OCI-LY7 (cell line): Measurements from ENCODE around the gene GYS1. TPM values are rescaled to one million over a fixed set of nuclear protein-coding genes. Genes with fewer than 3 reads are reported as not detected.

Experiments
- BruUV-seq: library from RNA; stranded (reverse); fragments of 400-500 nt; replicated peaks from 2 replicates; lab custom pipeline; 2021; lab: Mats Ljungman, UMichigan
- CTCF ChIA-PET: fragments of 300-600 bp; sonication (Branson Sonifier 250); formaldehyde crosslinking; loops from one replicate; lab custom pipeline; 2022; ENCODE audit warnings: antibody characterized with exemption; ENCODE audit not compliant: unreplicated experiment; lab: Charles Lee
- POLR2A ChIA-PET: fragments of 300-600 bp; sonication (Branson Sonifier 250); formaldehyde crosslinking; loops from one replicate; lab custom pipeline; 2022; ENCODE audit warnings: antibody characterized with exemption; lab: Charles Lee
- DNase-seq: peaks from one replicate; pipeline ENCODE4 v3.0.0-alpha.2; 2015; ENCODE audit warnings: low spot score
- H2AFZ ChIP-seq: fragments of 200-600 bp; sonication (generic), shearing (Covaris generic); 2 replicates; pipeline ENCODE4 v1.6.1; 2014; ENCODE audit warnings: mild to moderate bottlenecking, antibody characterized with exemption, low read length, moderate library complexity
- H3K27ac ChIP-seq: fragments of 200-600 bp; sonication (generic); 2 replicates; pipeline ENCODE4 v1.5.1; 2014; ENCODE audit warnings: mixed run types, low read depth, mild to moderate bottlenecking, moderate library complexity, low read length, inconsistent platforms; ENCODE audit not compliant: poor library complexity, severe bottlenecking
- H3K36me3 ChIP-seq: fragments of 200-600 bp; sonication (generic); 2 replicates; pipeline ENCODE4 v1.6.1; 2014; ENCODE audit warnings: mild to moderate bottlenecking, antibody characterized with exemption, low read length, moderate library complexity, mixed read lengths; ENCODE audit not compliant: insufficient read depth
- H3K4me1 ChIP-seq: fragments of 200-600 bp; sonication (generic); 2 replicates; pipeline ENCODE4 v1.5.1; 2014; ENCODE audit warnings: mild to moderate bottlenecking, low read length; ENCODE audit not compliant: insufficient read depth, poor library complexity, severe bottlenecking
- H3K4me2 ChIP-seq: fragments of 200-600 bp; sonication (generic); 2 replicates; pipeline ENCODE4 v1.6.1; 2014; ENCODE audit warnings: mild to moderate bottlenecking, low read length
- H3K4me3 ChIP-seq: fragments of 200-600 bp; sonication (generic); 2 replicates; pipeline ENCODE4 v1.5.1; 2014; ENCODE audit warnings: mild to moderate bottlenecking, low read depth, low read length; ENCODE audit not compliant: poor library complexity, severe bottlenecking
- H3K79me2 ChIP-seq: fragments of 200-600 bp; sonication (generic); 2 replicates; pipeline ENCODE4 v1.6.1; 2016; ENCODE audit warnings: low read depth, mild to moderate bottlenecking, low read length, moderate library complexity, mixed read lengths; ENCODE audit not compliant: insufficient read depth
- H3K9me2 ChIP-seq: fragments of 200-600 bp; sonication (generic); 2 replicates; pipeline ENCODE4 v1.6.1; 2016; ENCODE audit warnings: mild to moderate bottlenecking, low read length, mixed read lengths; ENCODE audit not compliant: insufficient read depth
- H3K9me3 ChIP-seq: fragments of 200-600 bp; sonication (generic); 2 replicates; pipeline ENCODE4 v1.6.1; 2014; ENCODE audit warnings: mild to moderate bottlenecking, mixed run types, low read length, mixed read lengths
- H4K20me1 ChIP-seq: fragments of 200-600 bp; sonication (generic); 2 replicates; pipeline ENCODE4 v1.6.1; 2014; ENCODE audit warnings: mild to moderate bottlenecking, antibody characterized with exemption, low read length, moderate library complexity, mixed read lengths; ENCODE audit not compliant: insufficient read depth
- EZH2phosphoT487 ChIP-seq: fragments of 200-600 bp; sonication (generic); IDR thresholded peaks from 2 replicates; pipeline ENCODE4 v1.6.1; 2018; ENCODE audit warnings: low read depth, borderline replicate concordance, mild to moderate bottlenecking, mixed run types, antibody characterized with exemption, low read length, moderate library complexity, mixed read lengths
- intact Hi-C: fragments of 100-400 bp; cut with micrococcal nuclease; formaldehyde crosslinking; loops from one replicate; pipeline ENCODE4 v1.10.0; 2022; ENCODE audit not compliant: unreplicated experiment
- total RNA-seq, 2 experiments: library from RNA; depleted of rRNA in 1 of 2; stranded (reverse); fragments of >200 nt in 1 of 2; shearing (Covaris generic) in 1 of 2; gene quantifications; 2 replicates each; pipeline ENCODE4 v1.2.3, GENCODE V29; 2014 to 2022
- TF ChIP-seq, protein P1 (sequence below): fragments of 200-600 bp; sonication (generic); conservative IDR thresholded peaks from 2 replicates; pipeline ENCODE4 v1.5.1; 2014; ENCODE audit warnings: mild to moderate bottlenecking, antibody characterized with exemption, low read length, moderate library complexity, mixed read lengths

GYS1 gene
- total RNA-seq, 2 experiments from 2014 or later, result 20.0 to 29.9 TPM

DNA sequence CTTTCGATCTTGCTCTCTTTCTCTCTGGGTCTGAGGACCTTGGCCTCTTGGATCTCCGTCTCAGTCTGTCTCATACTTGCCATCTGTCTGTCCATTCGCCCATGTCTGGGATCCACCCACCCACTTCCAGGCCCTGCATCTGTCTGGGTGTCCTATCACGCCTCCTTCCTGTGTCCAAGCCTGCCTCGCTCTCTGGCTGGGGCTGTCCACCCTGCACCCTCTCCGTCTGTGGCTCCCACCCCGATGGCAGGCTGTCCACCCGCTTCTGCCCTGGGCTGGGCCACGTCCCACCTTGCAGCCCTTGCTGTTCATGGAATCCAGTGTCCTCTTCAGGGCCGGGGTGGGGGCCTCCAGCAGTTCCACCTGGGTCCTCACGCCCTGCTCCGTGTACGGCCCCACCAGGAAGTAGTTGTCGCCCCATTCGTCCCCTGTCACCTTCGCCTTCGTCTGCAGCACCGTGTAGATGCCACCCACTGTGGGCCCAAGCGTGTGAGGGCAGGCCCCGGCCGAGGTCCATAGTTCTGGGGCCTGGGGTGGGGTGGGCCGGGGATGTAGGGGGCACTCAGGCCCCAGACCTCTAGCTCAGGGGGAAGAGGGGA is 2.0 kb downstream of the GYS1 start:
- TF ChIP-seq, protein P1, sequence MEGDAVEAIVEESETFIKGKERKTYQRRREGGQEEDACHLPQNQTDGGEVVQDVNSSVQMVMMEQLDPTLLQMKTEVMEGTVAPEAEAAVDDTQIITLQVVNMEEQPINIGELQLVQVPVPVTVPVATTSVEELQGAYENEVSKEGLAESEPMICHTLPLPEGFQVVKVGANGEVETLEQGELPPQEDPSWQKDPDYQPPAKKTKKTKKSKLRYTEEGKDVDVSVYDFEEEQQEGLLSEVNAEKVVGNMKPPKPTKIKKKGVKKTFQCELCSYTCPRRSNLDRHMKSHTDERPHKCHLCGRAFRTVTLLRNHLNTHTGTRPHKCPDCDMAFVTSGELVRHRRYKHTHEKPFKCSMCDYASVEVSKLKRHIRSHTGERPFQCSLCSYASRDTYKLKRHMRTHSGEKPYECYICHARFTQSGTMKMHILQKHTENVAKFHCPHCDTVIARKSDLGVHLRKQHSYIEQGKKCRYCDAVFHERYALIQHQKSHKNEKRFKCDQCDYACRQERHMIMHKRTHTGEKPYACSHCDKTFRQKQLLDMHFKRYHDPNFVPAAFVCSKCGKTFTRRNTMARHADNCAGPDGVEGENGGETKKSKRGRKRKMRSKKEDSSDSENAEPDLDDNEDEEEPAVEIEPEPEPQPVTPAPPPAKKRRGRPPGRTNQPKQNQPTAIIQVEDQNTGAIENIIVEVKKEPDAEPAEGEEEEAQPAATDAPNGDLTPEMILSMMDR, result no peak
- TF ChIP-seq EZH2phosphoT487, result no peak
- 0 out of 2 replicates have a peak, but pooled peaks cover 4% of the 10 kb centered on the region for H4K20me1 ChIP-seq
- intact Hi-C loops, result no loop called here
- H3K4me2 ChIP-seq, result peak overlapping the region; percentile 92; the same call in 1 of the 2 replicates
- BruUV-seq, result no TSS peak
- H3K27ac ChIP-seq, result no peak overlapping the region
- no peaks in the 10 kb centered on the region for H3K9me3 ChIP-seq
- H3K36me3 ChIP-seq, result peaks cover 30% of the 10 kb centered on the region
- H2AFZ ChIP-seq, result no peak overlapping the region
- ChIA-PET CTCF (no interaction called here), POLR2A (no interaction called here)
- no peaks in the 10 kb centered on the region for H3K9me2 ChIP-seq
- no peak overlapping the region for H3K4me3 ChIP-seq
- H3K79me2 ChIP-seq, result peaks cover 39% of the 10 kb centered on the region
- no peak for DNase-seq
- peaks cover 21% of the 10 kb centered on the region for H3K4me1 ChIP-seq

GRCh38 chr19:48990400-48990799 is 2.7 kb downstream of the GYS1 start:
- CTCF ChIA-PET, result no interaction called here
- H3K36me3 ChIP-seq, result peaks cover 29% of the 10 kb centered on the region
- 0 out of 2 replicates have a peak, but pooled peaks cover 4% of the 10 kb centered on the region for H4K20me1 ChIP-seq
- no peaks in the 10 kb centered on the region for H3K9me3 ChIP-seq
- peaks cover 32% of the 10 kb centered on the region for H3K79me2 ChIP-seq
- BruUV-seq, result no TSS peak
- DNase-seq, result no peak
- intact Hi-C loops, result no loop called here
- peaks cover 20% of the 10 kb centered on the region for H3K4me1 ChIP-seq
- TF ChIP-seq, protein P1, result no peak
- TF ChIP-seq EZH2phosphoT487, result no peak
- POLR2A ChIA-PET, result interaction anchor here (1.0 kb wide), 1 partner anchor 14 kb away, joined by 3 read pairs; no protein-coding TSS in a partner anchor
- no peaks in the 10 kb centered on the region for H3K9me2 ChIP-seq
- H3K4me3 ChIP-seq, result no peak overlapping the region
- H3K27ac ChIP-seq, result no peak overlapping the region
- H2AFZ ChIP-seq, result no peak overlapping the region
- H3K4me2 ChIP-seq, result no peak overlapping the region

GRCh38 chr19:48989701-48990291 is 3.3 kb downstream of the GYS1 start:
- H3K4me3 ChIP-seq, result no peak overlapping the region
- TF ChIP-seq, protein P1, result no peak
- H3K36me3 ChIP-seq, result peaks cover 31% of the 10 kb centered on the region
- no peaks in the 10 kb centered on the region for H3K9me3 ChIP-seq
- peaks cover 26% of the 10 kb centered on the region for H3K79me2 ChIP-seq
- intact Hi-C loops, result no loop called here
- no peak for DNase-seq
- peaks cover 13% of the 10 kb centered on the region for H3K4me1 ChIP-seq
- H4K20me1 ChIP-seq, result 0 out of 2 replicates have a peak, but pooled peaks cover under 1% of the 10 kb centered on the region
- CTCF ChIA-PET, result no interaction called here
- no peak overlapping the region for H3K4me2 ChIP-seq
- no peaks in the 10 kb centered on the region for H3K9me2 ChIP-seq
- no peak overlapping the region for H2AFZ ChIP-seq
- no TSS peak for BruUV-seq
- no peak overlapping the region for H3K27ac ChIP-seq
- POLR2A ChIA-PET, result interaction anchor here (1.0 kb wide), 1 partner anchor 13 kb away, joined by 3 read pairs; no protein-coding TSS in a partner anchor
